ENCODE data around the gene PCNX4.

GRCh38 chr14:60204843-60205774 is 113.4 kb downstream of the PCNX4 start:
- no peak for TF ChIP-seq CTCF (IDR thresholded peaks at IDR 0.05)
- TF ChIP-seq POLR2A (IDR thresholded peaks at IDR 0.05), result no peak
- no peak for TF ChIP-seq EP300 (IDR thresholded peaks at IDR 0.05)

All from ovary (tissue), 3 donors.